Kidney epithelial cell (primary cell): ENCODE measurements around the gene PIK3CA. TPM values are rescaled to one million over a fixed set of nuclear protein-coding genes. Genes with fewer than 3 reads are reported as not detected.

Experiments used
- DNase-seq: peaks from one replicate; pipeline ENCODE4 v3.0.0-alpha.2; 2010; ENCODE audit warnings: low read depth
- H3K27me3 ChIP-seq: 2 replicates; pipeline ENCODE4 v1.6.0; 2011; ENCODE audit warnings: low read length; ENCODE audit not compliant: control insufficient read depth, insufficient read depth
- H3K36me3 ChIP-seq: 2 replicates; pipeline ENCODE4 v1.5.1; 2011; ENCODE audit warnings: low read length; ENCODE audit not compliant: control insufficient read depth, insufficient read depth
- H3K4me3 ChIP-seq: 2 replicates; pipeline ENCODE4 v1.5.1; 2011; ENCODE audit warnings: low read depth, mild to moderate bottlenecking, control low read depth, low read length
- CTCF ChIP-seq: IDR thresholded peaks from 2 replicates; pipeline ENCODE4 v1.5.1; 2011; ENCODE audit warnings: mild to moderate bottlenecking, moderate library complexity, low read length, control low read depth, inconsistent platforms; ENCODE audit not compliant: insufficient read depth, poor library complexity, severe bottlenecking
- total RNA-seq: library from RNA; depleted of rRNA; stranded (reverse); fragments of >200 nt; gene quantifications from 2 replicates; pipeline ENCODE4 v1.2.3, GENCODE V29; 2015

PIK3CA gene
- total RNA-seq, 1 donor from 2014 or later = 15.8 TPM

- H3K27me3 ChIP-seq = no peaks in the 10 kb centered on the region
- H3K4me3 ChIP-seq = no peak overlapping the region
- H3K36me3 ChIP-seq = no peaks in the 10 kb centered on the region
- DNase-seq = no peak
- no peak for TF ChIP-seq CTCF
Measured at GRCh38 chr3:179279837-179280236, 131.7 kb downstream of the PIK3CA start.

- Histone ChIP-seq H3K27me3 (no peaks in the 10 kb centered on the region), H3K4me3 (no peak overlapping the region), H3K36me3 (no peaks in the 10 kb centered on the region)
- no peak for TF ChIP-seq CTCF
- no peak for DNase-seq
Measured at GRCh38 chr3:179281825-179282224, 133.7 kb downstream of the PIK3CA start.

DNA sequence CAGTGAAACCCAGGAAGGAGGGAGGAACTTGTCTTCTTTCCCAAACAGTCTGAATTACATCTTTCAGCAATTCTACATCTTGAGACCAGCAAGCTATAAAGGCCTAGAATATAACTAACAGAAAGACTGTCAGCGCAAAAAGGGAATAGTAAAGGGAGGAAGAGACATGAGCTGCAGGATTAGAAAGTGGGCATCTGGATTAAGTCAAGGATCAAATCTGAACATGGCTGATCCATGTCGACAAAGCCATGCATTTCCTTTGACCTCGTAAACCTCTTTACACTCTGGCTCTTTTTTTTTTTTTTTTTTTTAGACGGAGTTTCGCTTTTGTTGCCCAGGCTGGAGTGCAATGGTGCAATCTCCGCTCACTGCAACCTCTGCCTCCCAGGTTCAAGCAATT lies 138.2 kb downstream of the PIK3CA start:
- TF ChIP-seq CTCF = no peak
- H3K4me3 ChIP-seq = no peak overlapping the region
- no peaks in the 10 kb centered on the region for H3K27me3 ChIP-seq
- no peak for DNase-seq
- H3K36me3 ChIP-seq = no peaks in the 10 kb centered on the region

GRCh38 chr3:179288845-179289244 lies 140.7 kb downstream of the PIK3CA start:
- Histone ChIP-seq H3K36me3 (no peaks in the 10 kb centered on the region), H3K4me3 (no peak overlapping the region), H3K27me3 (no peaks in the 10 kb centered on the region)
- no peak for DNase-seq
- TF ChIP-seq CTCF = no peak

DNA sequence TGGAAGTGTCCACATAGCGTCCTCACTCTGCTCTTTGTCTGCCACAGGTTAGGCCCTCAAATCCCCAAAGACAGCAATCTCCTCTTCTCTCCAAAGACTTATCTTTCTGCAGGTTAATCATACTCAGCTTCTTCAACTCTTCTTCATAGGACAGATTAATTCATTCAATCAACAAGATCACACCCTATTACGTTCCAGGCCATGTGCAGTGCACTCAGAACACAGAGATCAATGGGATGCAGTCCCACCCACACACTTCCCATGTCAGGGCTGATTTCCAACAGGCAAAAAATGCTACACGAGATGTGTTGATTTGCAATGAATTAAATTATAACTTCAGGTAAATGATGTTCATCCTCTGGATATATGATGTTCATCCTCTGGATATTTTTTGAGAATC lies 141.1 kb downstream of the PIK3CA start:
- Histone ChIP-seq H3K27me3 (no peaks in the 10 kb centered on the region), H3K4me3 (no peak overlapping the region), H3K36me3 (no peaks in the 10 kb centered on the region)
- TF ChIP-seq CTCF = no peak
- DNase-seq = no peak

Other genes starting within 250 kb of the PIK3CA start
- gene ZMAT3, start 76.5 kb upstream of the PIK3CA start, total RNA-seq = 49.3 and 51.7 TPM in 2 replicates
- gene KCNMB3, start 102.8 kb downstream of the PIK3CA start, total RNA-seq = 0.96 and 1.9 TPM in 2 replicates
- gene ZNF639, start 174.7 kb downstream of the PIK3CA start, total RNA-seq = 44.4 and 48.6 TPM in 2 replicates
- gene MFN1, start 199.4 kb downstream of the PIK3CA start, total RNA-seq = 38.0 and 40.1 TPM in 2 replicates